Thyroid gland (tissue), 4 donors: Measurements from ENCODE around the gene CWC27.

Source experiments
- POLR2A ChIP-seq, 2 donors: fragments of 450-650 bp; IDR thresholded peaks; one replicate each; pipeline ENCODE4 v1.6.1; 2017; ENCODE audit warnings: antibody characterized with exemption in 2 of 2, mild to moderate bottlenecking in 2 of 2, moderate library complexity in 1 of 2
- TF ChIP-seq, protein P1 (sequence below), 6 experiments: fragments of 200-600 bp in 3 of 6; fragments of 450-650 bp in 3 of 6; sonication (generic) in 3 of 6; IDR thresholded peaks; one replicate each; pipeline ENCODE4 v1.5.1; 2016 to 2019; ENCODE audit warnings: antibody characterized with exemption in 6 of 6, mild to moderate bottlenecking in 2 of 6, inconsistent platforms in 1 of 6, moderate library complexity in 1 of 6

DNA sequence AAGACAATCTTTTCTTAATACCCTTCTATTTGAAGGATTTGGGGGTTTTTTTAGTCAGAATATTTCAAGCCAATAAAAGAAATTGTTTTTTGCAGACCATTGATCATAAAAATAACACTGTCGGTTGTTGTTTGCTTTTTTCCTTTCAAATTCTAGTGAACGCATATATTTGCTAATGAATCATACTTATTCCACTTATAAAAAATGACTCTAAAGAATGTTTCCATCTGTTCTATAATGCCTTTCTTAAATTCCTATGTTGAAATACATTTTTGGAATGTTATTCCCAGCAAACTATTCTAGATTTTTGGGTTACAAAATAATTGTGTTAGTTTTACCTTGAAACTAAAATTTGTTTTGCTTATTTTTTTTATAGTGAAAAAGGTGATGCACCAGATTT is 32.2 kb downstream of the CWC27 start:
- TF ChIP-seq, protein P1, sequence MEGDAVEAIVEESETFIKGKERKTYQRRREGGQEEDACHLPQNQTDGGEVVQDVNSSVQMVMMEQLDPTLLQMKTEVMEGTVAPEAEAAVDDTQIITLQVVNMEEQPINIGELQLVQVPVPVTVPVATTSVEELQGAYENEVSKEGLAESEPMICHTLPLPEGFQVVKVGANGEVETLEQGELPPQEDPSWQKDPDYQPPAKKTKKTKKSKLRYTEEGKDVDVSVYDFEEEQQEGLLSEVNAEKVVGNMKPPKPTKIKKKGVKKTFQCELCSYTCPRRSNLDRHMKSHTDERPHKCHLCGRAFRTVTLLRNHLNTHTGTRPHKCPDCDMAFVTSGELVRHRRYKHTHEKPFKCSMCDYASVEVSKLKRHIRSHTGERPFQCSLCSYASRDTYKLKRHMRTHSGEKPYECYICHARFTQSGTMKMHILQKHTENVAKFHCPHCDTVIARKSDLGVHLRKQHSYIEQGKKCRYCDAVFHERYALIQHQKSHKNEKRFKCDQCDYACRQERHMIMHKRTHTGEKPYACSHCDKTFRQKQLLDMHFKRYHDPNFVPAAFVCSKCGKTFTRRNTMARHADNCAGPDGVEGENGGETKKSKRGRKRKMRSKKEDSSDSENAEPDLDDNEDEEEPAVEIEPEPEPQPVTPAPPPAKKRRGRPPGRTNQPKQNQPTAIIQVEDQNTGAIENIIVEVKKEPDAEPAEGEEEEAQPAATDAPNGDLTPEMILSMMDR (IDR thresholded peaks at IDR 0.05), result no peak
- no peak for TF ChIP-seq POLR2A (IDR thresholded peaks at IDR 0.05)
